H9 (cell line): ENCODE results near the gene PTAR1. TPM values are rescaled to one million over a fixed set of nuclear protein-coding genes. Genes with fewer than 3 reads are reported as not detected.
"Not testable (repeated sequence)": the region's sequence is repeated elsewhere in the genome, so short reads cannot be mapped to it uniquely, and the experiment has no call there.

ENCODE experiments used
- DNase-seq: peaks from one replicate; pipeline ENCODE4 v3.0.0-alpha.2; 2017
- H2AFZ ChIP-seq: one replicate; pipeline ENCODE4 v1.6.1; 2013; ENCODE audit warnings: mild to moderate bottlenecking, low read length, control low read depth, moderate library complexity
- H2AK5ac ChIP-seq: 2 replicates; pipeline ENCODE4 v1.6.1; 2013; ENCODE audit warnings: low read length, control low read depth, mixed read lengths; ENCODE audit not compliant: insufficient read length
- H2BK120ac ChIP-seq: one replicate; pipeline ENCODE4 v1.6.1; 2013; ENCODE audit warnings: low read depth, mild to moderate bottlenecking, low read length, control low read depth, inconsistent platforms; ENCODE audit not compliant: poor library complexity, severe bottlenecking
- H2BK12ac ChIP-seq: 2 replicates; pipeline ENCODE4 v1.6.1; 2013; ENCODE audit warnings: low read length, control low read depth, mixed read lengths, low read depth; ENCODE audit not compliant: insufficient read length
- H2BK15ac ChIP-seq: 2 replicates; pipeline ENCODE4 v1.6.1; 2013; ENCODE audit warnings: low read depth, low read length, control low read depth
- H2BK20ac ChIP-seq: one replicate; pipeline ENCODE4 v1.6.1; 2013; ENCODE audit warnings: low read depth, mild to moderate bottlenecking, low read length, control low read depth, inconsistent platforms; ENCODE audit not compliant: poor library complexity, severe bottlenecking
- H2BK5ac ChIP-seq: 2 replicates; pipeline ENCODE4 v1.6.1; 2013; ENCODE audit warnings: low read length, control low read depth, mixed read lengths; ENCODE audit not compliant: insufficient read length
- H3K14ac ChIP-seq: 2 replicates; pipeline ENCODE4 v1.6.1; 2013; ENCODE audit warnings: low read length, control low read depth; ENCODE audit not compliant: insufficient read depth
- H3K18ac ChIP-seq: 2 replicates; pipeline ENCODE4 v1.6.1; 2013; ENCODE audit warnings: low read depth, mild to moderate bottlenecking, mixed read lengths, low read length, control low read depth; ENCODE audit not compliant: insufficient read length
- H3K23ac ChIP-seq: 2 replicates; pipeline ENCODE4 v1.6.1; 2013; ENCODE audit warnings: low read length, control low read depth, mixed read lengths, low read depth; ENCODE audit not compliant: insufficient read length
- H3K23me2 ChIP-seq: 2 replicates; pipeline ENCODE4 v1.6.1; 2013; ENCODE audit warnings: low read depth, mild to moderate bottlenecking, mixed read lengths, low read length, control low read depth; ENCODE audit not compliant: insufficient read length, poor library complexity, severe bottlenecking
- H3K27ac ChIP-seq: 2 replicates; pipeline ENCODE4 v1.5.1; 2013; ENCODE audit warnings: low read length, control low read depth, mixed read lengths, low read depth; ENCODE audit not compliant: insufficient read length
- H3K27me3 ChIP-seq: 2 replicates; pipeline ENCODE4 v1.6.1; 2013; ENCODE audit warnings: low read length, control low read depth, inconsistent platforms; ENCODE audit not compliant: insufficient read depth
- H3K4ac ChIP-seq: 2 replicates; pipeline ENCODE4 v1.6.1; 2013; ENCODE audit warnings: low read depth, mild to moderate bottlenecking, control low read depth, inconsistent platforms, low read length, moderate library complexity
- H3K4me1 ChIP-seq: 2 replicates; pipeline ENCODE4 v1.6.1; 2013; ENCODE audit warnings: low read length, control low read depth, inconsistent platforms; ENCODE audit not compliant: insufficient read depth
- H3K4me2 ChIP-seq: 2 replicates; pipeline ENCODE4 v1.6.1; 2013; ENCODE audit warnings: low read length, control low read depth, mixed read lengths; ENCODE audit not compliant: insufficient read length, insufficient read depth
- H3K56ac ChIP-seq: 2 replicates; pipeline ENCODE4 v1.6.1; 2013; ENCODE audit warnings: low read depth, mild to moderate bottlenecking, mixed read lengths, low read length, control low read depth; ENCODE audit not compliant: insufficient read length
- H3K79me1 ChIP-seq: 2 replicates; pipeline ENCODE4 v1.6.1; 2013; ENCODE audit warnings: low read depth, mild to moderate bottlenecking, moderate library complexity, low read length, control low read depth, inconsistent platforms; ENCODE audit not compliant: insufficient read depth, poor library complexity, severe bottlenecking
- H3K79me2 ChIP-seq: 2 replicates; pipeline ENCODE4 v1.6.1; 2013; ENCODE audit warnings: low read length, control low read depth, inconsistent platforms; ENCODE audit not compliant: insufficient read depth
- H3K9ac ChIP-seq: 2 replicates; pipeline ENCODE4 v1.6.1; 2013; ENCODE audit warnings: low read length, control low read depth, mixed read lengths; ENCODE audit not compliant: insufficient read length; ENCODE audit errors: extremely low read depth
- H3K9me3 ChIP-seq: one replicate; pipeline ENCODE4 v1.6.1; 2013; ENCODE audit warnings: low read depth, low read length, inconsistent platforms; ENCODE audit not compliant: control insufficient read depth
- H3T11ph ChIP-seq: one replicate; pipeline ENCODE4 v1.6.1; 2013; ENCODE audit warnings: mild to moderate bottlenecking, low read length, control low read depth, inconsistent platforms
- H4K20me1 ChIP-seq: one replicate; pipeline ENCODE4 v1.6.1; 2013; ENCODE audit not compliant: control insufficient read depth, insufficient read length, insufficient read depth
- H4K5ac ChIP-seq: 2 replicates; pipeline ENCODE4 v1.6.1; 2013; ENCODE audit warnings: low read depth, mild to moderate bottlenecking, mixed read lengths, low read length, control low read depth; ENCODE audit not compliant: insufficient read length
- H4K8ac ChIP-seq: replicated peaks from 2 replicates; pipeline ENCODE4 v1.6.1; 2013; ENCODE audit warnings: low read length, control low read depth, mixed read lengths, low read depth; ENCODE audit not compliant: insufficient read length
- H4K91ac ChIP-seq: 2 replicates; pipeline ENCODE4 v1.6.1; 2013; ENCODE audit warnings: low read depth, mild to moderate bottlenecking, moderate library complexity, mixed read lengths, low read length, control low read depth; ENCODE audit not compliant: insufficient read length
- H3K27ac Mint-ChIP-seq, 3 experiments: 2 replicates in 2 of 3; 3 replicates in 1 of 3; pipeline ENCODE4 v1.8.0; 2020 to 2021; ENCODE audit warnings: mixed read lengths in 3 of 3, mild to moderate bottlenecking in 1 of 3, moderate library complexity in 1 of 3
- H3K27me3 Mint-ChIP-seq: 2 replicates; pipeline ENCODE4 v1.8.0; 2021; ENCODE audit warnings: low read depth, mild to moderate bottlenecking, moderate library complexity, mixed read lengths
- H3K36me3 Mint-ChIP-seq, 3 experiments: 2 replicates in 2 of 3; 3 replicates in 1 of 3; pipeline ENCODE4 v1.8.0; 2020 to 2021; ENCODE audit warnings: low read depth in 3 of 3, mixed read lengths in 3 of 3; ENCODE audit not compliant: insufficient read depth in 1 of 3
- H3K4me1 Mint-ChIP-seq, 2 experiments: 2 replicates each; pipeline ENCODE4 v1.8.0; 2020; ENCODE audit warnings: mixed read lengths in 2 of 2
- H3K4me3 Mint-ChIP-seq, 2 experiments: 2 replicates in 1 of 2; 3 replicates in 1 of 2; pipeline ENCODE4 v1.8.0; 2020 to 2021; ENCODE audit warnings: mild to moderate bottlenecking in 2 of 2, mixed read lengths in 2 of 2, moderate library complexity in 1 of 2
- H3K9me3 Mint-ChIP-seq, 2 experiments: 2 replicates in 1 of 2; 3 replicates in 1 of 2; pipeline ENCODE4 v1.8.0; 2020; ENCODE audit warnings: mild to moderate bottlenecking in 2 of 2, mixed read lengths in 2 of 2, moderate library complexity in 1 of 2
- WGBS: extraction: QIAGEN DNeasy Blood & Tissue Kit; methylation state at CpG from one replicate; pipeline ENCODE4 v1.1.7; 2013; ENCODE audit warnings: missing lambda C conversion rate, low lambda C conversion rate, mixed read lengths; ENCODE audit not compliant: insufficient read length; ENCODE audit errors: extremely low coverage; 5-methylcytosine and 5-hydroxymethylcytosine counted together
- total RNA-seq: library from RNA; stranded (reverse); gene quantifications from 2 replicates; pipeline ENCODE4 v1.2.1, GENCODE V29; 2021
- TF ChIP-seq, protein P1 (sequence below): fragments of 200-600 bp; sonication (generic); conservative IDR thresholded peaks from 3 replicates; pipeline ENCODE4 v1.8.0; 2021; ENCODE audit warnings: antibody characterized with exemption, mild to moderate bottlenecking

PTAR1 gene
- total RNA-seq, 1 experiment from 2014 or later, result 117 TPM

DNA sequence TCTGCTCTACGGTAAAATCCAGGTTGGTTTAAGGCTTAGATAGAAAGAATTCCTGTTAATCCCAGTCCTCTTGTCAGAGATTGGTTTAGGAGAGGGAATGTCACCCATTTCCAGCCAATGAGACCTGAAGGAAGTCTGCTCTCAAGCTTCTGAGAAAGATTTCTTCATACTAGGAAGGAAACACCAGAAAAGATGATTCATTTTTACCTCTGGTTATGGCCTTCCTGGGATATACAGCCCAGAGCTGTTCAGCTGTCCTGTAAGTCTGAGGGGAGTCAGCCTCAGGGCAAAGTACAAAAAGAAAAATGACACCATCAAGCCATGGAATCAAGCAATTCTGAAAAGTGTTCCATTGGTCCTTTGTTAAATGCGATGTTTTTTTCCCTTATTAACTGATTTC, 42.2 kb upstream of the PTAR1 start:
- H3K23ac ChIP-seq, result no peak overlapping the region
- no peak overlapping the region for H2BK12ac ChIP-seq
- H3K27ac ChIP-seq, result no peak overlapping the region
- no peaks in the 10 kb centered on the region for H3K27me3 ChIP-seq
- H4K91ac ChIP-seq, result no peak overlapping the region
- no peaks in the 10 kb centered on the region for H3K4me1 ChIP-seq
- peaks cover 0 to 5% of the 10 kb centered on the region in 2 experiments; a peak in 2 of 4 replicates for H3K4me1 Mint-ChIP-seq
- H3K27me3 Mint-ChIP-seq, result no peaks in the 10 kb centered on the region; the same call in 1 of the 2 replicates
- no peak overlapping the region for H3K14ac ChIP-seq
- H2BK5ac ChIP-seq, result no peak overlapping the region
- H2BK15ac ChIP-seq, result no peak overlapping the region
- H4K20me1 ChIP-seq, result no peaks in the 10 kb centered on the region
- H3K9me3 Mint-ChIP-seq, result peaks cover 4 to 12% of the 10 kb centered on the region in 2 experiments
- H3K9me3 ChIP-seq, result no peaks in the 10 kb centered on the region
- peaks cover 3 to 14% (median 7%) of the 10 kb centered on the region in 3 experiments; a peak in 5 of 7 replicates for H3K36me3 Mint-ChIP-seq
- H3K56ac ChIP-seq, result no peak overlapping the region
- H3K27ac Mint-ChIP-seq, result no peak overlapping the region
- no peak overlapping the region for H3T11ph ChIP-seq
- no peak overlapping the region for H2AFZ ChIP-seq
- no peak overlapping the region for H3K4ac ChIP-seq
- H2BK20ac ChIP-seq, result no peak overlapping the region
- H3K23me2 ChIP-seq, result no peaks in the 10 kb centered on the region
- H4K5ac ChIP-seq, result no peak overlapping the region
- no CpG with 5 or more reads among the region's 2 CpGs for WGBS
- H3K4me3 Mint-ChIP-seq, result no peak overlapping the region
- no peak overlapping the region for H2BK120ac ChIP-seq
- DNase-seq, result no peak
- TF ChIP-seq, protein P1, sequence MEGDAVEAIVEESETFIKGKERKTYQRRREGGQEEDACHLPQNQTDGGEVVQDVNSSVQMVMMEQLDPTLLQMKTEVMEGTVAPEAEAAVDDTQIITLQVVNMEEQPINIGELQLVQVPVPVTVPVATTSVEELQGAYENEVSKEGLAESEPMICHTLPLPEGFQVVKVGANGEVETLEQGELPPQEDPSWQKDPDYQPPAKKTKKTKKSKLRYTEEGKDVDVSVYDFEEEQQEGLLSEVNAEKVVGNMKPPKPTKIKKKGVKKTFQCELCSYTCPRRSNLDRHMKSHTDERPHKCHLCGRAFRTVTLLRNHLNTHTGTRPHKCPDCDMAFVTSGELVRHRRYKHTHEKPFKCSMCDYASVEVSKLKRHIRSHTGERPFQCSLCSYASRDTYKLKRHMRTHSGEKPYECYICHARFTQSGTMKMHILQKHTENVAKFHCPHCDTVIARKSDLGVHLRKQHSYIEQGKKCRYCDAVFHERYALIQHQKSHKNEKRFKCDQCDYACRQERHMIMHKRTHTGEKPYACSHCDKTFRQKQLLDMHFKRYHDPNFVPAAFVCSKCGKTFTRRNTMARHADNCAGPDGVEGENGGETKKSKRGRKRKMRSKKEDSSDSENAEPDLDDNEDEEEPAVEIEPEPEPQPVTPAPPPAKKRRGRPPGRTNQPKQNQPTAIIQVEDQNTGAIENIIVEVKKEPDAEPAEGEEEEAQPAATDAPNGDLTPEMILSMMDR, result no peak
- no peak overlapping the region for H3K9ac ChIP-seq
- H3K79me2 ChIP-seq, result no peaks in the 10 kb centered on the region
- H3K18ac ChIP-seq, result no peak overlapping the region
- H3K79me1 ChIP-seq, result no peaks in the 10 kb centered on the region
- no peak overlapping the region for H4K8ac ChIP-seq
- H2AK5ac ChIP-seq, result no peak overlapping the region
- H3K4me2 ChIP-seq, result no peak overlapping the region

DNA sequence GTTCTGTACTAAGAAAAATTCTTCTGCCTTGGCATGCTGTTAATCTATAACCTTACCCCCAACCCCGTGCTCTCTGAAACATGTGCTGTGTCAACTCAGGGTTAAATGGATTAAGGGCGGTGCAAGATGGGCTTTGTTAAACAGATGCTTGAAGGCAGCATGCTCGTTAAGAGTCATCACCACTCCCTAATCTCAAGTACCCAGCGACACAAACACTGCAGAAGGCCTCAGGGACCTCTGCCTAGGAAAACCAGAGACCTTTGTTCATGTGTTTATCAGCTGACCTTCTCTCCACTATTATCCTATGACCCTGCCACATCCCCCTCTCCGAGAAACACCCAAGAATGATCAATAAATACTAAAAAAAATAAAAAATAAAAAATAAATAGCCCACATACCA, 40.2 kb upstream of the PTAR1 start:
- H3K9me3 ChIP-seq, H3K4ac ChIP-seq, H4K8ac ChIP-seq, H2BK120ac ChIP-seq, H2BK12ac ChIP-seq, H2AK5ac ChIP-seq, H2AFZ ChIP-seq, H2BK20ac ChIP-seq, H3K27me3 Mint-ChIP-seq, H3K23ac ChIP-seq, H3K27ac ChIP-seq, H3K18ac ChIP-seq, H3K4me1 ChIP-seq, H3K9ac ChIP-seq, H3K27ac Mint-ChIP-seq, H4K91ac ChIP-seq, H4K5ac ChIP-seq, H3K79me2 ChIP-seq, H3K4me1 Mint-ChIP-seq, H3K4me2 ChIP-seq, H3K27me3 ChIP-seq, H2BK15ac ChIP-seq, H3K56ac ChIP-seq, H3T11ph ChIP-seq, H3K14ac ChIP-seq, DNase-seq, H3K79me1 ChIP-seq, H3K23me2 ChIP-seq, H2BK5ac ChIP-seq, H3K4me3 Mint-ChIP-seq, H4K20me1 ChIP-seq: not testable (repeated sequence)
- WGBS, result no CpG with 5 or more reads among the region's 5 CpGs
- H3K36me3 Mint-ChIP-seq, result peaks cover 3 to 14% (median 7%) of the 10 kb centered on the region in 3 experiments; a peak in 5 of 7 replicates
- peaks cover 4 to 12% of the 10 kb centered on the region in 2 experiments for H3K9me3 Mint-ChIP-seq
